Type B pancreatic cell (in vitro differentiated cells): ENCODE measurements around the gene IGFBP4. TPM values are rescaled to one million over a fixed set of nuclear protein-coding genes. Genes with fewer than 3 reads are reported as not detected.

Experiments used
- DNase-seq: peaks from one replicate; pipeline ENCODE4 v3.0.0; 2021; ENCODE audit warnings: mixed read lengths; ENCODE audit not compliant: unreplicated experiment; ENCODE audit errors: extremely low spot score
- H3K27ac Mint-ChIP-seq: 2 replicates; pipeline ENCODE4 v1.8.0; 2021; ENCODE audit warnings: mild to moderate bottlenecking, mixed read lengths
- H3K27me3 Mint-ChIP-seq: 2 replicates; pipeline ENCODE4 v1.8.0; 2021; ENCODE audit warnings: mixed read lengths
- H3K36me3 Mint-ChIP-seq: 2 replicates; pipeline ENCODE4 v1.8.0; 2021; ENCODE audit warnings: mixed read lengths
- H3K4me1 Mint-ChIP-seq: one replicate; pipeline ENCODE4 v1.8.0; 2021; ENCODE audit warnings: mixed read lengths; ENCODE audit not compliant: unreplicated experiment
- H3K4me3 Mint-ChIP-seq: 2 replicates; pipeline ENCODE4 v1.8.0; 2021; ENCODE audit warnings: mild to moderate bottlenecking, mixed read lengths
- H3K9me3 Mint-ChIP-seq: 2 replicates; pipeline ENCODE4 v1.8.0; 2021; ENCODE audit warnings: mixed read lengths
- total RNA-seq: library from RNA; stranded (reverse); gene quantifications from 2 replicates; pipeline ENCODE4 v1.2.1, GENCODE V29; 2021; ENCODE audit warnings: low replicate concordance
- TF ChIP-seq, protein P1 (sequence below): fragments of 200-600 bp; sonication (generic); conservative IDR thresholded peaks from 2 replicates; pipeline ENCODE4 v1.5.0; 2021; ENCODE audit warnings: antibody characterized with exemption, mild to moderate bottlenecking

The IGFBP4 gene
- total RNA-seq, 1 donor from 2014 or later = 78.2 TPM

DNA sequence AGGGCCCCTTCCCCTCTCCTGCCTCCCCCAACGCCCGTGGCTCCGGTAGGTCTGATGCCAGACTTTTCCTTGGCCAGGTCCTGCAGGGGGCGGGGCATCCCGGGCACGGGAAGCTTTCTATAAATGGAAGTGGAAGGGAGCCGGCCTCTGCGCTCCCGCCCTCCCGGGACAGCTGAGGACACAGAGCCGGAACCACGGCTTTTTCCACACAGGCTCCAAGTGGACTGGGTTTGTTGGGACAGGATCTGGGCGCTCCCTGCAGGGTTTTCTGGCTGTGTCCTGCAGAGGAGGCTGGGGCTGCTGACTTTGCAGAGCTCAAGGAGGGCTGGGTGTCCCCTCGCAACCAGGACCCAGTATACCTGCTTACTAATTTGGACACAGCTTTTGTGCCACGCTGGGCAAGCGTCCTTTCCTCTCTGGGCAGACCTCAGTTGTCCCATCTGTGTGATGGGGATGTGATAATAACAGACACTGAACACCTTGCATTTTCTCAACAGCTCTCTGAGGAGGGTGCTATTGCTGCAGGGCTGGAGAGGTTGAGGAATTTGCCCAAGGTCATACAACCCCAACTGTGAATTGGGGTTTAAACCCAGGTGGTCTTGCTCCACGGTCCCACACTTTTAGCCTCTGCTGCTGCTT lies 56.4 kb downstream of the IGFBP4 start:
- peak overlapping the region; percentile 73 for H3K4me3 Mint-ChIP-seq
- no peak for DNase-seq
- H3K27me3 Mint-ChIP-seq = peaks cover 2% of the 10 kb centered on the region
- TF ChIP-seq, protein P1, sequence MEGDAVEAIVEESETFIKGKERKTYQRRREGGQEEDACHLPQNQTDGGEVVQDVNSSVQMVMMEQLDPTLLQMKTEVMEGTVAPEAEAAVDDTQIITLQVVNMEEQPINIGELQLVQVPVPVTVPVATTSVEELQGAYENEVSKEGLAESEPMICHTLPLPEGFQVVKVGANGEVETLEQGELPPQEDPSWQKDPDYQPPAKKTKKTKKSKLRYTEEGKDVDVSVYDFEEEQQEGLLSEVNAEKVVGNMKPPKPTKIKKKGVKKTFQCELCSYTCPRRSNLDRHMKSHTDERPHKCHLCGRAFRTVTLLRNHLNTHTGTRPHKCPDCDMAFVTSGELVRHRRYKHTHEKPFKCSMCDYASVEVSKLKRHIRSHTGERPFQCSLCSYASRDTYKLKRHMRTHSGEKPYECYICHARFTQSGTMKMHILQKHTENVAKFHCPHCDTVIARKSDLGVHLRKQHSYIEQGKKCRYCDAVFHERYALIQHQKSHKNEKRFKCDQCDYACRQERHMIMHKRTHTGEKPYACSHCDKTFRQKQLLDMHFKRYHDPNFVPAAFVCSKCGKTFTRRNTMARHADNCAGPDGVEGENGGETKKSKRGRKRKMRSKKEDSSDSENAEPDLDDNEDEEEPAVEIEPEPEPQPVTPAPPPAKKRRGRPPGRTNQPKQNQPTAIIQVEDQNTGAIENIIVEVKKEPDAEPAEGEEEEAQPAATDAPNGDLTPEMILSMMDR = no peak
- H3K27ac Mint-ChIP-seq = peak overlapping the region; percentile 10
- H3K4me1 Mint-ChIP-seq = peaks cover 14% of the 10 kb centered on the region
- no peaks in the 10 kb centered on the region for H3K36me3 Mint-ChIP-seq
- H3K9me3 Mint-ChIP-seq = no peaks in the 10 kb centered on the region

DNA sequence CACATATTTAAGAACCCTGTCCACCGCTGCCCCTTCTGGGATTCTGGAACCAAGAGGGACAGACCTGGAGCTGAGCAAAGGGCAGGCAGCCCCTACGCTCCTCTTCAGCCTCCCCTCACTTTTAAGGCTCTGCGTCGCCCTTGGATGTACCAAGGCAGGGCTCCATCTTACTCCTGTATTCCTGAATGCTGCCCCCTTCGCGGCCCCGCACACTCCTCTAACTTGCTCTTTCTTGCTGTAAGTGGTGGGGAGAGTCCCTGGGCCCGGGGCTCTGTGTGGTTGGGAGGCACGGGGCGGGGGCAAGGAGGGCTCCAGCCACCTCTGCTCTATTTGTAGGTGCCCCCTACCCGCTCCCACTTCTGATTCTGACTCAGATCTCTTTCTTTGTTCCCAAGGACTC lies 56.9 kb downstream of the IGFBP4 start:
- Mint-ChIP-seq H3K9me3 (no peaks in the 10 kb centered on the region), H3K4me3 (no peak overlapping the region), H3K27ac (no peak overlapping the region), H3K27me3 (peaks cover 3% of the 10 kb centered on the region), H3K4me1 (peaks cover 14% of the 10 kb centered on the region), H3K36me3 (no peaks in the 10 kb centered on the region)
- TF ChIP-seq, protein P1 = no peak
- no peak for DNase-seq

DNA sequence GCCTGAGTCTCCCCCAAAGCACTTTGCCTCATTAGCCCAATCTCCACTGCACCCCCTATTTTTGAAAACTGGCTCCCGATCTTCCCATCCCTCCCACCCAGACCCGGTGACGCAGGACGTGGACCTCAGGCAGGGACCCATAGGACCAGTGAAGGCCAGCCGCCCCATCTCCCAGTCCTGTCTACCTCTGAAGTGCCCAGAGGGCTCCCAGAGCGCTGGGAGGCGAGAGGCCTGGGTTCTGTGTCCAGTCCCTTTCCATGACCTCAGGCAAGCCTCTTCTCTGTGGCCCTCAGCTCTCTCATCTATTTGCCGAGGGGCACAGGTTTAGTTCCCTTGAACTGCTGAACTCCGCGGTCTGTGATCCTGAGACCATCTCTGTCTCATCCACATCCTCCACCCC lies 57.5 kb downstream of the IGFBP4 start:
- Mint-ChIP-seq H3K4me1 (peaks cover 14% of the 10 kb centered on the region), H3K9me3 (no peaks in the 10 kb centered on the region)
- no peak for DNase-seq

DNA sequence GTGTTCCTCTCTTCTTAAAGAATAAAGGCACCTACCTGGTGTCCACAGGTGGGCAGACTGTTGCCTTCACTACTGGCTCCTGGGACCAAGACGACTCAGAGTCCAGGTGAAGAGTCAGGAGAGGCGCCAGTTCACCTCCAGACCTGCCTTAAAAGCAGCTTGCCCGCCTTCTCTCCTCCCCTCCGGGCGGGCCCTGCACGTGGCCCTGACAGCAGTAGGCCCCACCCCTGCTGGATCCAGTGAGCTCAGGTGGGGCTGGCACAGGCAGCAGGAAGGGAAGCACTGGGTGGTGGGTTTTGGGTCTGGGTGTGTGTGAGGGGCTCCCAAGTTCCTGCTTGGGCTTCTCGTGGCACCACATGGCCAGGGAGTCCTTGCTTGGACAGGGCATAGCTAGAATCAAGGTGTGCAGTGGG lies 58.3 kb downstream of the IGFBP4 start, which contains the start of gene TNS4:
Gene TNS4 (minus strand): TSS at position 125 of the 413 bp plus-strand sequence. CDS start 5,198 bp downstream, outside the sequence.
- Mint-ChIP-seq H3K9me3 (no peaks in the 10 kb centered on the region), H3K27me3 (peaks cover 10% of the 10 kb centered on the region)
- no peak for DNase-seq

More for the DNA sequence above, 57.5 kb downstream of the IGFBP4 start:
- H3K36me3 Mint-ChIP-seq = no peaks in the 10 kb centered on the region
- TF ChIP-seq, protein P1 = no peak
- no peak overlapping the region for H3K27ac Mint-ChIP-seq
- H3K27me3 Mint-ChIP-seq = peaks cover 5% of the 10 kb centered on the region
- H3K4me3 Mint-ChIP-seq = peak overlapping the region; percentile 17

DNA sequence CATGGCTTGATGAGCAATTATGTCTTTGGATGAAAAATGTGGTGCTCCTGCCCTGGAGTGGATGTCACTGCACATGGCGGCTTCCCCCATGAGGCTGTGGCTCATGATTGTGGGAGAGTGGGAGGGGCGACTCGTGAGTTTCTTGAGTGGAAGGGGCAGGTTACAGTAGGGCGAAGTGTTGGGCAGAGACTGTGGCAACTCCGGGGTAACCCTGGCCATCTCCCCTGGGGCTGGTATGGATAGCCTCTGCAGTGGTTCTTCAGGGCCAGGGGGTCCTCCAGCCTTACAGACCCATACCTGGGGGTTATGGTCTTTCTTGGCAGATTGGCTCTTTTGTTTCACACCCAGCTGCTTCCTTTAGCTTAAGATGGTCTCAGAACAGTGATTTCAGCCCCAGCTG lies 59.5 kb downstream of the IGFBP4 start:
- Mint-ChIP-seq H3K4me3 (no peak overlapping the region), H3K27ac (no peak overlapping the region), H3K4me1 (peaks cover 20% of the 10 kb centered on the region), H3K27me3 (peaks cover 10% of the 10 kb centered on the region), H3K36me3 (no peaks in the 10 kb centered on the region), H3K9me3 (no peaks in the 10 kb centered on the region)
- no peak for DNase-seq
- TF ChIP-seq, protein P1 = no peak

More for the DNA sequence above, 58.3 kb downstream of the IGFBP4 start, which contains the start of gene TNS4:
- TF ChIP-seq, protein P1 = no peak
- Mint-ChIP-seq H3K4me1 (peaks cover 20% of the 10 kb centered on the region), H3K27ac (no peak within 1 kb of the TSS), H3K36me3 (no peaks in the 10 kb centered on the region), H3K4me3 (peak within 1 kb of the TSS; percentile 17)
